GM12872 (cell line): ENCODE measurements around the gene TEX48.

Source experiments
- CTCF ChIP-seq: IDR thresholded peaks from 3 replicates; pipeline ENCODE4 v1.5.1; 2011; ENCODE audit warnings: low read depth, mild to moderate bottlenecking, low read length, moderate library complexity; ENCODE audit not compliant: insufficient read depth

The TEX48 gene, protein sequence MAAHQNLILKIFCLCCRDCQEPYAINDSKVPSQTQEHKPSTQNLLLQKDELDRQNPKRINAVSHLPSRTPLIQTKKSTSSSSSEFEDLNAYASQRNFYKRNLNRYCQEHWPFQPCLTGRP

GRCh38 chr9:114681594-114682332, at the start of gene TEX48:
TSS of gene TEX48 (minus strand) at chr9:114682192. CDS start at chr9:114671723, 10,469 bp downstream.
- TF ChIP-seq CTCF, result peak; percentile 89

GRCh38 chr9:114731701-114732100, 49.7 kb upstream of the TEX48 start:
- no peak for TF ChIP-seq CTCF

GRCh38 chr9:114729706-114730105, 47.7 kb upstream of the TEX48 start:
- TF ChIP-seq CTCF, result no peak

DNA sequence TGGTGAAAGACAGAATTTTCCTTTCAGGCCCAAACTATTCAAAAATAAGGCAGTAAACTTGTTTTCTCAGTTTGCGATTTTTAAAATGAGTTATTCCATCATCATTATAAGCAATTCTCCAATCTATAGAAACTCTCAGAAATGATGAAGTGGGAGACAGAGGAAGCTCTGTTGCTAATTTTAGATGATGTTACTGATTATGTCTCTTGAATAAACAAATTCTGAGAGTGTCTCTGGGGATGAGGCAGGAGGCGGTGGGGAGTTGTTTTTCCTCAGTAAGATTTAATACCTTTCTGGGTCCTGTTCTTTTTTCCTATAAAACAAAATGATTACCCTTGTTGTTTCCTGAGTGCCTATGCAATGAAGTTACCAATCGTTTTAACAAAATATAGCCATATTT, 43.9 kb upstream of the TEX48 start:
- no peak for TF ChIP-seq CTCF

DNA sequence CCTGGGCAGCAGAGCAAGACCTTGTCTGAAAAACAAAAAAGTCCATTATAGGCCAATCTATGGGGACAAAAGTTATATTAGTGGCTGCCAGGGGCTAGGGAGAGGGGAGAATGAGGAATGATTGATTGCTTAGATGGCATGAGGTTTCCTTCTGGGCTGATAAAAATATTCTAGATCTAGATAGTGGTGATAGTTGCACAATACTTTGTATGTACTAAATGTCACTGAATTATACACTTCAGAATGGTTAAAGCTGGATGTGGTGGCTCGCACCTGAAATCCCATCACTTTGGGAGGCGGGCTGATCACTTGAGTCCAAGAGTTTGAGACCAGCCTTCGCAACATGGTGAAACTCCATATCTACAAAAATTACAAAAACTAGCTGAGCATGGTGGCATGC, 42.8 kb upstream of the TEX48 start:
- TF ChIP-seq CTCF, result no peak

DNA sequence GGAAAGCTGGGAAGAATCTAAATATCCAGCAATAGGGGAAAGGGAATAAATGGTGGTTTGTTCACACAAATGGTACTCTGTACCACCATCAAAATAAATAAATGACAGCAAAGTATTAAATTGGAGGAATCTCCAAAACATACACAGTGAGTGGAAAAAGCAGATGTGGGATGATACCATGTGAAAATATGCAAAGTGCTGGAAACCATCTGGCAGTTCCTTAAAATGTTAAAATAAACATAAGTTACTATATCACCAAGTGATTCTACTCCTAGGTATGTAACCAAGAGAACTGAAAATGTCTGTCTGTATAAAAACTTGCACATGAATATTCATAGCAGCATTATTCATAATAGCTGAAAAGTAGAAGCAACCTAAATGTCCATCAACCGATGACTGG, 41.9 kb upstream of the TEX48 start:
- no peak for TF ChIP-seq CTCF

DNA sequence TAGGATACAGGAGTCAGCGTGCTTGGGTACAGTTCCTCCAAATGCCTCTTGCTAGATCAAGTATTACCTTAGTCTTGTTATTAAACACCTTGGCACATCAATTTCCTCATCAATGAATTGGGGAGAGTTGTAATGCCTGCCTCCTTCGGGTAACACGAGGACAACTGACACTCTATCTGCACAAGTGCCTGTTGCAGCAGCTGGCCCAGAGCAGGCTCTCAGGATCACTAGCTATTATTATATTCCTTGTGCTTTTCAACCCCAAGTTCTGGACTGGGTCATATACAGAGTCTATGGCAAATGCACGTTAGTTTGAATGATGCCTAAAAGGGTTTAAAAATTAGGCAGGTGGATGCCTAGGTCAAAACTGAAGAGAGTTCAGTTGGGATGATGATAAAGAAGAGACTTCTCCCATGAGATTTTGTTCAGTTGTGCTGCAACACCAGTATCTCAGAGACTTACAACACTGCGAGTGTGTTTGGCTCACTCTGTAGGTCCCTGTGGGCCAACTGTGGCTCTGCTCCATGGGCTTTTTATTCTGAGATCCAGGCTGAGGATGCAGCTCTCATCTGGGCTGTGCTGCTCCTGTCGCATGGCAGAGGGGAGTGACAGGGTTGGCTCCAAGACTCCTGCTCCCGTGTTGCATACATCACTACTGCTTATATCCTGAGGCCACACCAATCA, 41.1 kb upstream of the TEX48 start:
- no peak for TF ChIP-seq CTCF
